Endodermal cell (in vitro differentiated cells): ENCODE results near the gene ADH6. TPM values are rescaled to one million over a fixed set of nuclear protein-coding genes. Genes with fewer than 3 reads are reported as not detected.

ENCODE experiments used
- DNase-seq: peaks from one replicate; pipeline ENCODE4 v3.0.0-alpha.2; 2017
- H3K27ac ChIP-seq: 2 replicates; pipeline ENCODE4 v1.5.1; 2013; ENCODE audit warnings: mild to moderate bottlenecking, low read depth, low read length, moderate library complexity
- H3K27me3 ChIP-seq: 2 replicates; pipeline ENCODE4 v1.6.1; 2013; ENCODE audit warnings: mild to moderate bottlenecking, low read length, moderate library complexity; ENCODE audit not compliant: insufficient read depth, control insufficient read depth, poor library complexity, severe bottlenecking
- H3K36me3 ChIP-seq: 2 replicates; pipeline ENCODE4 v1.7.0; 2013; ENCODE audit warnings: mild to moderate bottlenecking, low read length, moderate library complexity; ENCODE audit not compliant: control insufficient read depth, insufficient read depth
- H3K4me1 ChIP-seq: one replicate; pipeline ENCODE4 v1.7.0; 2013; ENCODE audit warnings: low read length; ENCODE audit not compliant: control insufficient read depth, insufficient read depth
- H3K4me3 ChIP-seq: 2 replicates; pipeline ENCODE4 v1.5.1; 2013; ENCODE audit warnings: mild to moderate bottlenecking, low read length, moderate library complexity
- H3K9ac ChIP-seq: 2 replicates; pipeline ENCODE4 v1.6.1; 2013; ENCODE audit warnings: mild to moderate bottlenecking, low read length, moderate library complexity; ENCODE audit not compliant: poor library complexity, severe bottlenecking; ENCODE audit errors: extremely low read depth
- H3K9me3 ChIP-seq: 2 replicates; pipeline ENCODE4 v1.6.1; 2013; ENCODE audit warnings: mild to moderate bottlenecking, low read length, moderate library complexity; ENCODE audit not compliant: control insufficient read depth
- H3K27ac Mint-ChIP-seq: 2 replicates; pipeline ENCODE4 v1.8.0; 2020; ENCODE audit warnings: mixed read lengths
- H3K27me3 Mint-ChIP-seq: 2 replicates; pipeline ENCODE4 v1.8.0; 2021; ENCODE audit warnings: mild to moderate bottlenecking, mixed read lengths; ENCODE audit not compliant: insufficient read depth
- H3K36me3 Mint-ChIP-seq: 2 replicates; pipeline ENCODE4 v1.8.0; 2020; ENCODE audit warnings: low read depth, mixed read lengths
- H3K4me1 Mint-ChIP-seq: 2 replicates; pipeline ENCODE4 v1.8.0; 2020; ENCODE audit warnings: mixed read lengths
- H3K4me3 Mint-ChIP-seq: 2 replicates; pipeline ENCODE4 v1.8.0; 2020; ENCODE audit warnings: mild to moderate bottlenecking, moderate library complexity, mixed read lengths
- H3K9me3 Mint-ChIP-seq: 2 replicates; pipeline ENCODE4 v1.8.0; 2020; ENCODE audit warnings: mild to moderate bottlenecking, mixed read lengths
- CTCF ChIP-seq: fragments of 200-600 bp; sonication (generic); conservative IDR thresholded peaks from 2 replicates; pipeline ENCODE4 v1.5.0; 2021; ENCODE audit warnings: antibody characterized with exemption, mild to moderate bottlenecking
- WGBS, 2 experiments: methylation state at CpG; one replicate each; pipeline versions ENCODE4 v1.1.5 to v1.1.7; 2013; ENCODE audit warnings: missing lambda C conversion rate in 2 of 2, mixed read lengths in 1 of 2; ENCODE audit not compliant: insufficient coverage in 1 of 2, insufficient read length in 1 of 2; 5-methylcytosine and 5-hydroxymethylcytosine counted together
- total RNA-seq, 2 donors: library from RNA; stranded (reverse); fragmentation: NEBNext Ultra II Directional in 1 of 2; extraction: Animal tissue kit (Norgen Biotek cat#: 25700) in 1 of 2; gene quantifications; 2 replicates in 1 of 2; 3 replicates in 1 of 2; pipeline ENCODE4 v1.2.1, GENCODE V29; 2021

Gene ADH6
- total RNA-seq, 2 donors from 2014 or later, result not detected

GRCh38 chr4:99156992-99157391 lies 62.1 kb downstream of the ADH6 start:
- H3K27ac ChIP-seq, result no peak overlapping the region
- TF ChIP-seq CTCF, result no peak
- peaks cover 7% of the 10 kb centered on the region for H3K9me3 ChIP-seq
- no peak overlapping the region for H3K4me3 Mint-ChIP-seq
- no peak overlapping the region for H3K4me3 ChIP-seq
- no peak overlapping the region for H3K9ac ChIP-seq
- no peak overlapping the region for H3K27ac Mint-ChIP-seq
- peaks cover 11% of the 10 kb centered on the region for H3K36me3 Mint-ChIP-seq
- H3K9me3 Mint-ChIP-seq, result peaks cover 16% of the 10 kb centered on the region
- H3K27me3 ChIP-seq, result no peaks in the 10 kb centered on the region
- no peaks in the 10 kb centered on the region for H3K4me1 Mint-ChIP-seq
- no peaks in the 10 kb centered on the region for H3K36me3 ChIP-seq
- H3K27me3 Mint-ChIP-seq, result no peaks in the 10 kb centered on the region
- no peaks in the 10 kb centered on the region for H3K4me1 ChIP-seq
- WGBS, 2 experiments, result 85% methylated on average over 1 of the region's 1 CpG; no CpG with 5 or more reads in 1 of the 2 experiments
- DNase-seq, result no peak

- WGBS, 2 experiments, result 90 to 92% methylated on average over 2 to 4 of the region's 4 CpGs
- no peak overlapping the region for H3K27ac ChIP-seq
- no peaks in the 10 kb centered on the region for H3K4me1 ChIP-seq
- DNase-seq, result no peak
- H3K9me3 ChIP-seq, result peaks cover 25% of the 10 kb centered on the region
- H3K9ac ChIP-seq, result no peak overlapping the region
- Mint-ChIP-seq H3K9me3 (peaks cover 34% of the 10 kb centered on the region), H3K27ac (no peak overlapping the region), H3K36me3 (peaks cover 11% of the 10 kb centered on the region), H3K27me3 (no peaks in the 10 kb centered on the region), H3K4me3 (no peak overlapping the region), H3K4me1 (no peaks in the 10 kb centered on the region)
- no peak for TF ChIP-seq CTCF
- H3K4me3 ChIP-seq, result no peak overlapping the region
- H3K36me3 ChIP-seq, result no peaks in the 10 kb centered on the region
- no peaks in the 10 kb centered on the region for H3K27me3 ChIP-seq
These were observed 64.2 kb downstream of the ADH6 start for GRCh38 chr4:99154658-99155342.

Other genes with a start within 250 kb of the ADH6 start
- gene METAP1, start 223.5 kb downstream of the ADH6 start, total RNA-seq, result 10 to 100 TPM; 51.0 to 53.0 TPM
- gene ADH5, start 130.5 kb downstream of the ADH6 start, total RNA-seq, result 100 to 1,000 TPM; 272 to 317 TPM
- not detected for gene ADH4, start 74.9 kb downstream of the ADH6 start, total RNA-seq
- not detected for gene ADH1A, start 71.7 kb upstream of the ADH6 start, total RNA-seq
- gene ADH1B, start 102.2 kb upstream of the ADH6 start, total RNA-seq, result not detected
- gene ADH1C, start 133.5 kb upstream of the ADH6 start, total RNA-seq, result not detected
- not detected for gene ADH7, start 216.1 kb upstream of the ADH6 start, total RNA-seq